HepG2 (cell line): ENCODE measurements around the gene ZFAND2B. TPM values are rescaled to one million over a fixed set of nuclear protein-coding genes. Genes with fewer than 3 reads are reported as not detected.

Experiments
- ATF4 ChIP-seq, 2 experiments: fragments of 450-650 bp in 1 of 2; sonication (generic) in 1 of 2; formaldehyde crosslinking; IDR thresholded peaks; 2 replicates each; pipeline versions ENCODE4 v1.5.0 to v1.8.0; 2020 to 2022; ENCODE audit warnings: mild to moderate bottlenecking in 1 of 2, missing genetic modification reagents in 1 of 2
- CENPBD1 ChIP-seq: sonication (generic); formaldehyde crosslinking; IDR thresholded peaks from 2 replicates; pipeline ENCODE4 v1.8.0; 2022; ENCODE audit warnings: missing genetic modification reagents, low read depth, mild to moderate bottlenecking, borderline replicate concordance
- CSRNP1 ChIP-seq: sonication (generic); formaldehyde crosslinking; IDR thresholded peaks from 2 replicates; pipeline ENCODE4 v1.8.1; 2023; ENCODE audit warnings: mild to moderate bottlenecking, missing genetic modification reagents
- DNMT1 ChIP-seq: sonication (generic); formaldehyde crosslinking; IDR thresholded peaks from 2 replicates; pipeline ENCODE4 v1.5.1; 2020; ENCODE audit warnings: mild to moderate bottlenecking, missing genetic modification reagents
- FOSL2 ChIP-seq: sonication (generic); formaldehyde crosslinking; IDR thresholded peaks from 2 replicates; pipeline ENCODE4 v1.4.0; 2020; ENCODE audit warnings: missing genetic modification reagents
- HIVEP1 ChIP-seq: sonication (generic); formaldehyde crosslinking; IDR thresholded peaks from 2 replicates; pipeline ENCODE4 v1.4.0; 2020; ENCODE audit warnings: mild to moderate bottlenecking, missing genetic modification reagents
- HOMEZ ChIP-seq: IDR thresholded peaks from 2 replicates; pipeline ENCODE4 v1.6.1; 2016; ENCODE audit warnings: low read depth
- JUND ChIP-seq: sonication (generic); formaldehyde crosslinking; IDR thresholded peaks from 2 replicates; pipeline ENCODE4 v1.8.0; 2022; ENCODE audit warnings: mild to moderate bottlenecking, missing genetic modification reagents
- NCOR1 ChIP-seq: fragments of 200-600 bp; sonication (generic); IDR thresholded peaks from 2 replicates; pipeline ENCODE4 v1.7.0; 2017; ENCODE audit warnings: antibody characterized with exemption, low read length, borderline replicate concordance
- NFE2L2 ChIP-seq: fragments of 150-350 bp; IDR thresholded peaks from 2 replicates; pipeline ENCODE4 v1.6.1; 2014; ENCODE audit warnings: low read length
- ONECUT2 ChIP-seq: sonication (generic); formaldehyde crosslinking; IDR thresholded peaks from 2 replicates; pipeline ENCODE4 v1.4.0; 2020; ENCODE audit warnings: missing genetic modification reagents
- POLR2G ChIP-seq: fragments of 200-400 bp; formaldehyde crosslinking; IDR thresholded peaks from 2 replicates; pipeline ENCODE4 v1.6.1; 2018; ENCODE audit warnings: mild to moderate bottlenecking, low read depth, low read length, moderate library complexity
- THAP8 ChIP-seq: sonication (generic); formaldehyde crosslinking; IDR thresholded peaks from 2 replicates; pipeline ENCODE4 v1.5.1; 2020; ENCODE audit warnings: missing genetic modification reagents, mild to moderate bottlenecking, borderline replicate concordance
- YEATS2 ChIP-seq: sonication (generic); formaldehyde crosslinking; IDR thresholded peaks from 2 replicates; pipeline ENCODE4 v1.4.0; 2020; ENCODE audit warnings: missing genetic modification reagents, borderline replicate concordance
- ZBTB26 ChIP-seq: IDR thresholded peaks from 2 replicates; pipeline ENCODE4 v1.6.1; 2016; ENCODE audit warnings: missing compliant biosample characterization, missing genetic modification reagents, borderline replicate concordance
- ZFP36 ChIP-seq: fragments of 150-350 bp; IDR thresholded peaks from 2 replicates; pipeline ENCODE4 v1.6.1; 2018; ENCODE audit warnings: borderline replicate concordance, low read length, low read depth; ENCODE audit not compliant: partially characterized antibody
- ZMYM3 ChIP-seq: sonication (generic); formaldehyde crosslinking; IDR thresholded peaks from 2 replicates; pipeline ENCODE4 v1.5.1; 2020; ENCODE audit warnings: mild to moderate bottlenecking, missing genetic modification reagents
- ZNF496 ChIP-seq: sonication (generic); formaldehyde crosslinking; IDR thresholded peaks from 2 replicates; pipeline ENCODE4 v1.8.1; 2023; ENCODE audit warnings: mild to moderate bottlenecking, moderate library complexity, missing genetic modification reagents; ENCODE audit not compliant: insufficient replicate concordance
- ZNF569 ChIP-seq: sonication (generic); formaldehyde crosslinking; IDR thresholded peaks from 2 replicates; pipeline ENCODE4 v1.5.0; 2020; ENCODE audit warnings: mild to moderate bottlenecking, missing genetic modification reagents, moderate library complexity, borderline replicate concordance
- ZNF629 ChIP-seq: sonication (generic); formaldehyde crosslinking; conservative IDR thresholded peaks from 2 replicates; pipeline ENCODE4 v1.5.0; 2020; ENCODE audit warnings: missing genetic modification reagents
- ZNF780A ChIP-seq: sonication (generic); formaldehyde crosslinking; IDR thresholded peaks from 2 replicates; pipeline ENCODE4 v1.8.0; 2022; ENCODE audit warnings: mild to moderate bottlenecking, missing genetic modification reagents, moderate library complexity
- ZSCAN25 ChIP-seq: sonication (generic); formaldehyde crosslinking; IDR thresholded peaks from 2 replicates; pipeline ENCODE4 v1.8.0; 2022; ENCODE audit warnings: mild to moderate bottlenecking, missing genetic modification reagents
- polyA plus RNA-seq, 8 experiments: library from polyadenylated mRNA; depleted of rRNA in 3 of 8; stranded (reverse) in 7 of 8; unstranded in 1 of 8; fragments of >200 nt; fragmentation: Illumina TruSeq in 4 of 8; extraction: Trizol in 4 of 8; gene quantifications; 2 replicates each; pipeline versions ENCODE4 v1.2.1 to v1.2.3, GENCODE V29; 2011 to 2016; ENCODE audit warnings: low read depth in 4 of 8, missing spikeins in 1 of 8, mixed read lengths in 1 of 8; ENCODE audit not compliant: insufficient read depth in 1 of 8
- total RNA-seq, 5 experiments: library from RNA; depleted of rRNA; stranded (reverse); fragments of >200 nt; fragmentation: Illumina TruSeq; extraction: Trizol; gene quantifications; 2 replicates each; pipeline ENCODE4 v1.2.3, GENCODE V29; 2016; ENCODE audit warnings: low read depth in 1 of 5

ZFAND2B gene
- total and polyA plus RNA-seq, 2 of the 13 experiments (the other 11 are each of a cell fraction or from before 2014, with no cell fraction given): 53.3 to 115 TPM

GRCh38 chr2:219160186-219161017, 46.2 kb upstream of the ZFAND2B start, which contains the start of gene NHEJ1 (continued):
- TF ChIP-seq ZNF629 (CRISPR knock-in tag) (no peak), THAP8 (CRISPR knock-in tag) (peak; percentile 98), NCOR1 (no peak; the same call in 1 of the 2 replicates), JUND (no peak; the same call in 1 of the 2 replicates), ZFP36 (no peak), CENPBD1 (no peak), FOSL2 (CRISPR knock-in tag) (no peak), ZNF496 (CRISPR knock-in tag) (no peak), ZBTB26 (CRISPR knock-in tag) (peak; percentile 70), HIVEP1 (peak; percentile 79), ATF4 (CRISPR knock-in tag; IDR thresholded peaks at IDR 0.05) (no peak), CSRNP1 (CRISPR knock-in tag) (peak; percentile 98), DNMT1 (CRISPR knock-in tag) (no peak; the same call in 1 of the 2 replicates), POLR2G (peak; percentile 97), NFE2L2 (no peak), ONECUT2 (peak; percentile 37), ZNF780A (CRISPR knock-in tag) (no peak), HOMEZ (CRISPR knock-in tag) (0 out of 2 replicates have a peak, but pooled peaks have one; percentile 9), ZNF569 (peak; percentile 15; the same call in 1 of the 2 replicates), ZMYM3 (peak; percentile 63), YEATS2 (CRISPR knock-in tag) (peak; percentile 81), ZSCAN25 (CRISPR knock-in tag) (peak; percentile 85; the same call in 1 of the 2 replicates)
